ENCODE measurements around the gene MEAF6. TPM values are rescaled to one million over a fixed set of nuclear protein-coding genes. Genes with fewer than 3 reads are reported as not detected.
A peak's percentile ranks its signal among the peaks of the same experiment; 100 is the strongest.

MEAF6 gene
- polyA plus RNA-seq, 1 donor: 41.3 TPM

GRCh38 chr1:37474046-37474696 lies 40.4 kb downstream of the MEAF6 start, which contains the start of gene ZC3H12A:
TSS of gene ZC3H12A (plus strand) at chr1:37474580. CDS start at chr1:37475497, 917 bp downstream.
- peak; percentile 58 for DNase-seq (ENCODE audit: low read depth)

- no peak for DNase-seq (ENCODE audit: low read depth)
Measured at GRCh38 chr1:37473431-37474045, 41.0 kb downstream of the MEAF6 start.

- DNase-seq (ENCODE audit: low read depth): no peak
Measured at GRCh38 chr1:37472994-37473393, 41.6 kb downstream of the MEAF6 start.

GRCh38 chr1:37472281-37472680 lies 42.3 kb downstream of the MEAF6 start:
- DNase-seq (ENCODE audit: low read depth): no peak

GRCh38 chr1:37471345-37472231 lies 43.0 kb downstream of the MEAF6 start:
- DNase-seq (ENCODE audit: low read depth): no peak

GRCh38 chr1:37469386-37469785 lies 45.2 kb downstream of the MEAF6 start:
- DNase-seq (ENCODE audit: low read depth): no peak

GRCh38 chr1:37468037-37468436 lies 46.5 kb downstream of the MEAF6 start:
- no peak for DNase-seq (ENCODE audit: low read depth)

GRCh38 chr1:37465593-37466517 lies 48.7 kb downstream of the MEAF6 start:
- no peak for DNase-seq (ENCODE audit: low read depth)

GRCh38 chr1:37464443-37464842 lies 50.1 kb downstream of the MEAF6 start:
- DNase-seq (ENCODE audit: low read depth): no peak

- no peak for DNase-seq (ENCODE audit: low read depth)
Measured at GRCh38 chr1:37461698-37462436, 52.7 kb downstream of the MEAF6 start.

GRCh38 chr1:37458551-37458950 lies 56.0 kb downstream of the MEAF6 start:
- DNase-seq (ENCODE audit: low read depth): no peak

- DNase-seq (ENCODE audit: low read depth): no peak
Measured at GRCh38 chr1:37456614-37457013, 58.0 kb downstream of the MEAF6 start.

- no peak for DNase-seq (ENCODE audit: low read depth)
Measured at GRCh38 chr1:37455516-37455915, 59.0 kb downstream of the MEAF6 start.

- no peak for DNase-seq (ENCODE audit: low read depth)
Measured at GRCh38 chr1:37453647-37454046, 60.9 kb downstream of the MEAF6 start.

- DNase-seq (ENCODE audit: low read depth): no peak
Measured at GRCh38 chr1:37452416-37452815, 62.1 kb downstream of the MEAF6 start.

- no peak for DNase-seq (ENCODE audit: low read depth)
Measured at GRCh38 chr1:37449936-37450335, 64.6 kb downstream of the MEAF6 start.

GRCh38 chr1:37448691-37449417 lies 65.7 kb downstream of the MEAF6 start:
- no peak for DNase-seq (ENCODE audit: low read depth)

- no peak for DNase-seq (ENCODE audit: low read depth)
Measured at GRCh38 chr1:37448185-37448584, 66.4 kb downstream of the MEAF6 start.

- DNase-seq (ENCODE audit: low read depth): no peak
Measured at GRCh38 chr1:37446874-37447273, 67.7 kb downstream of the MEAF6 start.

- no peak for DNase-seq (ENCODE audit: low read depth)
Measured at GRCh38 chr1:37442644-37443043, 71.9 kb downstream of the MEAF6 start.

Measured in forelimb muscle (tissue), 1 donor.